ENCODE measurements around the gene VKORC1L1. TPM values are rescaled to one million over a fixed set of nuclear protein-coding genes. Genes with fewer than 3 reads are reported as not detected.
"Not testable (repeated sequence)": the region's sequence is repeated elsewhere in the genome, so short reads cannot be mapped to it uniquely, and the experiment has no call there.

VKORC1L1 gene
- total RNA-seq, 1 donor from 2014 or later: 16.0 TPM

GRCh38 chr7:65992526-65992925 is 119.7 kb downstream of the VKORC1L1 start:
- no peaks in the 10 kb centered on the region for H3K36me3 ChIP-seq

GRCh38 chr7:65994984-65995383 is 122.1 kb downstream of the VKORC1L1 start:
- H3K4me2 ChIP-seq; H3F3A ChIP-seq (ENCODE audit: low read depth); H3K36me3 ChIP-seq; H3K9me3 Mint-ChIP-seq; H3K27ac Mint-ChIP-seq; H3K27ac ChIP-seq; DNase-seq (ENCODE audit: low spot score); H3K36me3 Mint-ChIP-seq; H3K4me1 Mint-ChIP-seq; H3K4me3 Mint-ChIP-seq; H3K9ac ChIP-seq; H2AFZ ChIP-seq (replicated peaks); H3K4me3 ChIP-seq; H3K27me3 Mint-ChIP-seq (ENCODE audit: insufficient read depth, low read depth); H3K4me1 ChIP-seq; H4K20me1 ChIP-seq (ENCODE audit: low read depth); H3K9me3 ChIP-seq (ENCODE audit: low read depth); H3K79me2 ChIP-seq (ENCODE audit: low read depth); H3K27me3 ChIP-seq: not testable (repeated sequence)

More at GRCh38 chr7:65992526-65992925, 119.7 kb downstream of the VKORC1L1 start:
- Mint-ChIP-seq H3K27me3 (ENCODE audit: insufficient read depth, low read depth) (peaks cover 2% of the 10 kb centered on the region), H3K36me3 (no peaks in the 10 kb centered on the region), H3K9me3 (no peaks in the 10 kb centered on the region), H3K27ac (no peak overlapping the region), H3K4me3 (no peak overlapping the region), H3K4me1 (peaks cover 8% of the 10 kb centered on the region)
- Histone ChIP-seq H3F3A (ENCODE audit: low read depth) (no peaks in the 10 kb centered on the region), H3K27me3 (no peaks in the 10 kb centered on the region), H3K9me3 (ENCODE audit: low read depth) (no peaks in the 10 kb centered on the region), H3K4me1 (no peaks in the 10 kb centered on the region), H3K79me2 (ENCODE audit: low read depth) (no peaks in the 10 kb centered on the region), H4K20me1 (ENCODE audit: low read depth) (no peaks in the 10 kb centered on the region), H3K27ac (no peak overlapping the region), H3K4me3 (no peak overlapping the region), H3K9ac (no peak overlapping the region), H3K4me2 (no peak overlapping the region), H2AFZ (replicated peaks) (no peak overlapping the region)
- TF ChIP-seq EZH2phosphoT487 (IDR thresholded peaks at IDR 0.05): no peak
- TF ChIP-seq EZH2 (IDR thresholded peaks at IDR 0.05): no peak
- no peak for TF ChIP-seq CTCF (IDR thresholded peaks at IDR 0.05)
- DNase-seq (ENCODE audit: low spot score): no peak

GRCh38 chr7:66000823-66001417 is 128.0 kb downstream of the VKORC1L1 start:
- H3K9ac ChIP-seq; H2AFZ ChIP-seq (replicated peaks); H3K27ac Mint-ChIP-seq; H3K4me3 ChIP-seq; H3F3A ChIP-seq (ENCODE audit: low read depth); H3K9me3 ChIP-seq (ENCODE audit: low read depth); H3K27me3 Mint-ChIP-seq (ENCODE audit: insufficient read depth, low read depth); H3K36me3 Mint-ChIP-seq; H3K27me3 ChIP-seq; H3K4me1 ChIP-seq; H4K20me1 ChIP-seq (ENCODE audit: low read depth); H3K4me3 Mint-ChIP-seq; H3K9me3 Mint-ChIP-seq; H3K79me2 ChIP-seq (ENCODE audit: low read depth); H3K4me1 Mint-ChIP-seq; H3K36me3 ChIP-seq; H3K27ac ChIP-seq; DNase-seq (ENCODE audit: low spot score); H3K4me2 ChIP-seq: not testable (repeated sequence)

GRCh38 chr7:66005115-66005671 is 132.3 kb downstream of the VKORC1L1 start:
- not testable (repeated sequence) for H3K27ac Mint-ChIP-seq; H3K79me2 ChIP-seq (ENCODE audit: low read depth); H3K4me1 Mint-ChIP-seq; H3K9ac ChIP-seq; H3K36me3 ChIP-seq; H3K4me2 ChIP-seq; H3K9me3 ChIP-seq (ENCODE audit: low read depth); H3F3A ChIP-seq (ENCODE audit: low read depth); H3K27me3 ChIP-seq; H3K36me3 Mint-ChIP-seq; DNase-seq (ENCODE audit: low spot score); H3K4me1 ChIP-seq; H3K4me3 ChIP-seq; H3K4me3 Mint-ChIP-seq; H3K9me3 Mint-ChIP-seq; H3K27me3 Mint-ChIP-seq (ENCODE audit: insufficient read depth, low read depth); H3K27ac ChIP-seq; H4K20me1 ChIP-seq (ENCODE audit: low read depth)
- peak overlapping the region; percentile 89 for H2AFZ ChIP-seq (replicated peaks)

- TF ChIP-seq CTCF (IDR thresholded peaks at IDR 0.05) (no peak), EZH2 (IDR thresholded peaks at IDR 0.05) (no peak), EZH2phosphoT487 (IDR thresholded peaks at IDR 0.05) (no peak)
- H3K4me3 Mint-ChIP-seq: no peak overlapping the region
- H3K79me2 ChIP-seq (ENCODE audit: low read depth): no peaks in the 10 kb centered on the region
- H3K27me3 ChIP-seq: no peaks in the 10 kb centered on the region
- no peak overlapping the region for H3K27ac Mint-ChIP-seq
- H3K9me3 ChIP-seq (ENCODE audit: low read depth): no peaks in the 10 kb centered on the region
- no peaks in the 10 kb centered on the region for H3K36me3 Mint-ChIP-seq
- no peaks in the 10 kb centered on the region for H4K20me1 ChIP-seq (ENCODE audit: low read depth)
- H3K4me1 Mint-ChIP-seq: peaks cover 8% of the 10 kb centered on the region
- DNase-seq (ENCODE audit: low spot score): no peak
- no peak overlapping the region for H3K4me2 ChIP-seq
- H2AFZ ChIP-seq (replicated peaks): no peak overlapping the region
- H3K27me3 Mint-ChIP-seq (ENCODE audit: insufficient read depth, low read depth): peaks cover 4% of the 10 kb centered on the region
- H3F3A ChIP-seq (ENCODE audit: low read depth): no peaks in the 10 kb centered on the region
- no peaks in the 10 kb centered on the region for H3K9me3 Mint-ChIP-seq
- no peak overlapping the region for H3K4me3 ChIP-seq
- H3K27ac ChIP-seq: no peak overlapping the region
- no peak overlapping the region for H3K9ac ChIP-seq
- peaks cover 6% of the 10 kb centered on the region for H3K4me1 ChIP-seq
- no peaks in the 10 kb centered on the region for H3K36me3 ChIP-seq
Observed at GRCh38 chr7:66007232-66007631, 134.4 kb downstream of the VKORC1L1 start.

Measured in neural progenitor cell (in vitro differentiated cells).